Measurements from ENCODE around the gene IQSEC2.

DNA sequence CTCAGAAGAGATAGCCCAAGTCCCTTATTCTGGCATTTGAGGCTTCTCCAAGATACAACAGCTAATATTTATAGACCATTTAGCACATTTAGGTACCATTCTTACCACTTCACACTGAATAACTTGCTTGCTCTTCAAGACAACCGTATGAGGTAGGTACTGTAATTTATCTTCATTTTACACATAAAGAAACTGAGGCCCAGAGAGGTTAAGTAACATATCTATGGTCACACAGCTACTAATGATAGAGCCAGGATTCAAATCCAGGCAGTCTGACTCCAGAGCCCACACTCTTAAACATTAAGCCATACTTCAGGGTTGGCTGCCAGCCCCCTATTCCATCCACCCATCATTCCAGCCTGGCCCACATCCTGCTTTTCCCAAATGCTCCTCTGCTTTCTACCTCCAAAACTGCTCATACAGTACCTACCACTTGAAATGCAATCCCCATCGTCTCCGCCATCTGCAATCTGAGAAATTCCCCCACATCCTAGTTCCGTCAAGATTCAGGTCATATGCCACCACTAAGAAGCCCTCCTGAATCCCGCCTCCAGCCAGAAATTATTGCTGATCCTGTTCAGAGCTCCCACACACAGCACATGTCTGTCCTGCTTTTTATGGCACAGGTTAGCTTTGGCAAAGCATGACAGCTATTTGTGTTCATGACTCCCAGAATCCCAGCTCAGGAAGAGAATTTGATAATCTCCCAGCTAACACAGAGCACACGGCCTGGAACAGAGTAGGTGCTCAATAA, 23.5 kb downstream of the IQSEC2 start:
- TF ChIP-seq POLR2AphosphoS5 (IDR thresholded peaks at IDR 0.05; ENCODE audit: borderline replicate concordance, low read depth, low read length), result no peak
- TF ChIP-seq EZH2 (IDR thresholded peaks at IDR 0.05), result no peak
- TF ChIP-seq FOXP2 (optimal IDR thresholded peaks at IDR 0.05; ENCODE audit: control extremely low read depth, extremely low read length, insufficient read depth), result no peak
